Effector CD8-positive, alpha-beta T cell (primary cell): ENCODE data around the gene C11orf54.
A peak's percentile ranks its signal among the peaks of the same experiment; 100 is the strongest.
"Not testable (repeated sequence)": the region's sequence is repeated elsewhere in the genome, so short reads cannot be mapped to it uniquely, and the experiment has no call there.

Experiments
- DNase-seq: peaks from one replicate; lab custom pipeline; 2025; lab: John Stamatoyannopoulos, UW

Gene C11orf54

GRCh38 chr11:93734427-93735222 is 6.8 kb upstream of the C11orf54 start:
- DNase-seq = no peak

GRCh38 chr11:93735627-93736026 is 5.8 kb upstream of the C11orf54 start:
- DNase-seq = no peak

DNA sequence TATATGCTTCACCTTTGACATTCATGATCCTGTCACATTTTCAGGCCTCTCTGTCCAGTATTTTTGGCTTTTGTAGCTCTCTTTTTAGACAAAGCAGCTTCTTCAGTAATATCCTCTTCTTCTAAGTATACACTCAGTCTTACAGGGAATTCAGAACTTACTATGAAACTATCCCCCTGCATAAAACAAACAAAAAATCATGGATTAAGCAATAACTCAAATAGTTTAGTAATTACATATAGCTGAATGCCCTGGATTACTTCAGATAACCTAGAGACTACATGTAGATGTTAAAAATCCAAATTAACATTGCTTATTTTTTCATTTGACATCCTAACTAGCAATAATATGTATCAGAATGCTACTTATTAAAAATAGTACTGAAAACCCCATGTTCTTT is 5.3 kb upstream of the C11orf54 start:
- DNase-seq = no peak

- DNase-seq = no peak
These were observed 3.4 kb upstream of the C11orf54 start for GRCh38 chr11:93737904-93738612.

GRCh38 chr11:93738647-93739081 is 2.8 kb upstream of the C11orf54 start:
- no peak for DNase-seq

DNA sequence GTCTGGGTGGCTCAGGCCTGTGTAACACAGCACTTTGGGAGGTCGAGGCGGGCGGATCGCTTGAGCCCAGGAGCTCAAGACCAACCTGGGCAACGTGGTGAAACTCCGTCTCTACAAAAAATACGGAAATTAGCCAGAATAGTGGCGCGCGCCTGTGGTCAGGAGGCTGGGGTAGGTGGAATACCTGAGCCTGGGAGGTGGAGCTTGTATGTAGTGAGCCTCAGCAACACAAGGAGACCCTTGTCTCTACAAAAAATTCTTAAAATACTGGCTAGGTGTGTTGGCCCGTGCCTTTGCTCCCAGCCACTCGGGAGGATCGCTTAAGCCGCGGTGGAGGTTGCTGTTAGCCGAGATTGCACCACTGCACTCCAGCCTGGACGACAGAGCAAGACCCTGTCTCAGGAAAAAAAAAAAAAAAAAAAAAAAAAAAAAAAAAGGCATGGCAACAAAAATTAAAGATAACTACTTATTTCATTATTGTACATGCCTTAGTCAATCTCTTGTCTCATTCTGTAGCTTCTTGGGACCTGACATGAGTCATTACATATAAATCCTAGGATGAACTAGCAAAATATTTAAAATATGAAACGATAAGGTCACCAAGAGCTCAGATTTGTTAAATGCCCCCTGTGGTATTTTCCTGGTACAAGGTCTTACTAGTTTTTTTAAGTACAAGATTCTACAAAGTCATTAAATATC is 1.3 kb upstream of the C11orf54 start:
- no peak for DNase-seq

DNA sequence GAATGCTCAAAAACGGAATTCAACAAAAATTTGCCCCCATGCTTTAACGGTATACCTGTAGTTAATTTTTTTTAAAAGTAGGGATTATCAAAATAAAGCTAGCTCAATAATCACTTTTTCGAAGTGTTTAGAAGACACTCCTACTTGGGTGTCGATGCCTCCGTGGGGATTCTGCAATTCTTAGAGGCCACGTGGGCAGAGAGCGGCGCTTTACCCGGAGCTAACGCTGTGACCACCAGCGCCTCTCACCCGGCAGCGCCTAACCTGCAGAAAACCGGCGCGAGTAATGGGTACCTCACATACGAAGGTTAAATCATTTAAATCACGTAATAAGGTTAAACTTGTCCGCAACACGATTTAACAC is 760 bp upstream of the C11orf54 start:
- peak; percentile 33 for DNase-seq

GRCh38 chr11:93741882-93742226 is 382 bp downstream of the C11orf54 start:
- DNase-seq = no peak

- no peak for DNase-seq
These were observed 1.8 kb downstream of the C11orf54 start for GRCh38 chr11:93743291-93743690.

- no peak for DNase-seq
These were observed 3.2 kb downstream of the C11orf54 start for GRCh38 chr11:93744669-93745004.

GRCh38 chr11:93745005-93745755 is 3.7 kb downstream of the C11orf54 start:
- DNase-seq = not testable (repeated sequence)

DNA sequence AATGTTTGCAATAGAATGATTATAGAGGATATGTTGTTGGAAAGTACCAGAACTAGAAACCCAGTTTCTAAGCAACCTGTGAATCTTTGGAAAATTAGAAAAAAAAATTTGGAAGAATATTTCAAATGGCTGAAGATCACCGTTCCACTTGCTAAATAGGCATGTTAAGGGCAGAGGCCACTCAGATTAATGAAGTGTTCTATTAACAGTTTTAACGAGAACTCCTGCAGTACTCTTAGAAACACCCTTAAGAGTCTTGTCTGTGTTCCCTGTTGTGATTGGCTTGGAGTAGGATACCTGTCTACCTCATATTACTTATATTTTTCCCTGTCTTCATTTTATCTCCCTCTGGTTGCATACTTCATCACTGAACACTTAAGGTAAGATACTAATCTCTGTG is 4.6 kb downstream of the C11orf54 start:
- no peak for DNase-seq

- DNase-seq = no peak
These were observed 5.7 kb downstream of the C11orf54 start for GRCh38 chr11:93747122-93747521.

DNA sequence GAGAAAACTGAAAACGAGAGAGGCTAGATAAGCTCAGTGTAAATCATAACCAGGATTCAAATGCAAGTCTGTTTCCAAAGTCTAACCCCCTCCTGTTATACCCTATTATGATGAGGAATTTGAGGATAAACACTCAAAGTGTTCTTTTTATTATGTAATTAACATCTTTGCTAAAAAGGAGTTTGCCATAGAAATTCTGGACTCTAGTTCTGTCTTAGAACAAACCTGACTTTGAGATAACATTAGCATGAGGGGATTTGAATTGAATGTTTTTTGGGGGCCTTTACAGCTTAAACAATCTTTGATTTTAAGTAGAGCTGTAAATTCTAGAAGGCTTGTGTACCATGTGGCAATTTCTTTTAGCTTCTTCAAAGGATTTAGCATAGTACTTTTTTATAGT is 9.5 kb downstream of the C11orf54 start:
- DNase-seq = no peak

- DNase-seq = no peak
These were observed 11.8 kb downstream of the C11orf54 start for GRCh38 chr11:93753241-93753640.

- DNase-seq = no peak
These were observed 15.3 kb downstream of the C11orf54 start for GRCh38 chr11:93756748-93757147.

GRCh38 chr11:93757301-93757700 is 15.8 kb downstream of the C11orf54 start:
- DNase-seq = no peak

DNA sequence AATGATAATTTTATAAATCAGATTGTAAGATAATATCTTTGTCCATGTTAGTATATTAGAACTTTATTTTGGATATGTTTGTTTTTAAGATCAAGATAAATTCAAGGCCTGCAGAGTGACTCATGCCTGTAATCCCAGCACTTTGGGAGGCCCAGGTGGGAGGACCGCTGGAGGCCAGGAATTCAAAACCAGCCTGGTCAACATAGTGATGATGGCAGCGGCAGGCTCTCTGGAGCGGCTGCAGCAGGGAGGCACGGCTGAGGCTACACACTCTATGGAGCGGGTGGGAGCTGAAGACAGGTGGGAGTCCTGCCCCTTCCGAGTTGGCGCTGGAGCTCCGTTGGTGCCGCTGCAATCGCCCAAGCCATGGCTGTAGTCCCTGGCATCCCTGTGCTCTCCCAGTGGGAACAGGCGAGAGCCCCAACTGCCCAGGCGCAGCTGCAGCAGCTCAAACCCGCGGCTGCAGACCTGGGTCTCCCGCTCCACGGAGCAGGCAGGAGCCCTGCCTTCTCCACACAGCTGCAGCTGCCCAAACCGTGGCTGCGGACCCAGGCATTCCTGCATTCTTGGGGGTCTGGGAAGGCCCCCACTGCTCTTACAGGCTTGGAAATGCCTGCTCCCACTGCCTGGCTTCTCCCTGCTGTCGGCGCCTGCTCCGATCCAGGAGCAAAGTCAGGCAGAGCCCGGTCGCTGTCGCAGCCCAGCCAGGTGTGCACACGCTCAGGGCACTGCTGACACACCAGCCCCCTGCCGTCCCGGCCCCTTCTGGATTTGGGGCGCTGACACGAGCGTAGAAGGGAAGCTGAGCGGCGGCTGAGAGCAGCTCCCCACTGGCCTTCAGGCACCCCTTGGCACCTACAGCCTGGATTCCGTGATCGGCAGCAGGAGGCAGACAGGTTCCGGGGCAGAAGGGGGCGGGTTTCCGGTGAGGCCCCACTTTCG is 16.7 kb downstream of the C11orf54 start:
- DNase-seq = no peak

DNA sequence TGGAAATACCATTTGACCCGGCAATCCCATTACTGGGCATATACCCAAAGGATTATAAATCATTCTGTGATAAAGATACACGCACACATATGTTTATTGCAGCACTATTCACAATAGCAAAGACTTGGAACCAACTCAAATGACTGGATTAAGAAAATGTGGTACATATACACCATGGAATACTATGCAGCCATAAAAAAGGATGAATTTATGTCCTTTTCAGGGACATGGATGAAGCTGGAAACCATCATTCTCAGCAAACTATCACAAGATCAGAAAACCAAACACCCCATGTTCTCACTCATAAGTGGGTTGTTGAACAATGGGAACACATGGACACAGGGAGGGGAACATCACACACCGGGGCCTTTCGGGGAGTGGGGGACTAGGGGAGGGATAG is 17.7 kb downstream of the C11orf54 start:
- DNase-seq = not testable (repeated sequence)

- DNase-seq = no peak
These were observed 20.4 kb downstream of the C11orf54 start for GRCh38 chr11:93761910-93762309.

DNA sequence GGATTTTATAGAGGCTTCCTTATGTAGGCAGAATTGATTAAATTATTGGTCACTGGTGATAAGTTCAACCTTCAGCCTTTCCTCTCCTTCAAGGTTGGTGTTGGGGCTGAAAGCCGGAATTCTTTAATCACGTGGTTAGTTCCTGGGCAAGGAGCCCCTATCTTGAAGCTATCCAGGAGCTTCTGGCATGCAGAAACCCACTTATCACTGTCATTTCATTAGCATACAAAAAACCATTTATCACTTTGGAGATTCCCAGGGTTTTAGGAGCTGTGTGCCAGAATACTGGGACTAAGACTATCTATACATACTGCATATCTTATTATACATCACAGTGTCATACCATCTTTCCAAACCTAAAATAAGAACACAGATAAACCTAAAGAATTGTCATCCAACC is 24.1 kb downstream of the C11orf54 start:
- no peak for DNase-seq
